Measurements from ENCODE around the gene TAS2R5. TPM values are rescaled to one million over a fixed set of nuclear protein-coding genes. Genes with fewer than 3 reads are reported as not detected.
"Not testable (repeated sequence)": the region's sequence is repeated elsewhere in the genome, so short reads cannot be mapped to it uniquely, and the experiment has no call there.

Gene TAS2R5
- total RNA-seq, 1 experiment from 2014 or later, result 0.77 TPM

DNA sequence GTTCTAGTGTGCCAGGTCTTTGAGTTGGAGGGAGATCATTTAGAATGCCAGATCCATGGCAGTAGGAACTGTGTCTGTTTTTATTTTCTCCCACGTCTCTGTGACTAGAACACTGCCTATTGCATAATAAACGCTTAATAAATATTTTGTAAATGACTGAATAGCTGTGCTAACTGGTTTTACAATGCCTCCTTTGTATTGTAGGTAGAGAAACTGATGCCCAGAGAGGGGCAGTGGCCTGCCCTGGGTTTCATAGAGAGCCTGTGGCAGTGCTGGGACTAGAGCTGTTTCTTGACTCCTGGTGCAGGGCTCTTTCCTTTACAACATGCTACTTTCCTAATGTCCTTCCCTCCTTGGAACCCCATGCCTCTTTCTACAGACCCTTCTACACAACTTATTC, 2.5 kb downstream of the TAS2R5 start:
- Histone ChIP-seq H3K4me3 (ENCODE audit: low read depth in 2 of 2, low read length in 2 of 2) (no peak overlapping the region), H3K4me1 (ENCODE audit: control insufficient read depth, insufficient read depth, low read length) (no peaks in the 10 kb centered on the region), H3K9me3 (ENCODE audit: control insufficient read depth, insufficient read depth, low read depth, low read length) (no peaks in the 10 kb centered on the region), H3K27ac (ENCODE audit: low read length) (no peak overlapping the region), H3K36me3 (ENCODE audit: control insufficient read depth, insufficient read depth, low read length) (no peaks in the 10 kb centered on the region), H3K27me3 (ENCODE audit: control insufficient read depth, insufficient read depth, low read length) (no peaks in the 10 kb centered on the region)
- DNase-seq (ENCODE audit: low read depth, low spot score) (no peak), ATAC-seq (no peak)
- in situ Hi-C loops (cut with HindIII; ENCODE audit: low pct_unique_long_range_greater_than_20kb, low sequenced_read_pairs) (no loop called here), intact Hi-C loops (cut with micrococcal nuclease; ENCODE audit: unreplicated experiment) (no loop called here)
- no TSS peak for BruUV-seq (replicated peaks)
- TF ChIP-seq TCF7L2 (IDR thresholded peaks at IDR 0.05; ENCODE audit: low read depth, low read length), result no peak
- TF ChIP-seq REST (IDR thresholded peaks at IDR 0.05; ENCODE audit: insufficient read depth in 1 of 2, low read depth in 2 of 2, low read length in 1 of 2), result no peak
- TF ChIP-seq POLR2AphosphoS5 (IDR thresholded peaks at IDR 0.05; ENCODE audit: low read depth, low read length), result no peak
- no peak for TF ChIP-seq SIN3A (IDR thresholded peaks at IDR 0.05; ENCODE audit: borderline replicate concordance, insufficient read depth, low read depth, low read length)
- TF ChIP-seq, protein P1, sequence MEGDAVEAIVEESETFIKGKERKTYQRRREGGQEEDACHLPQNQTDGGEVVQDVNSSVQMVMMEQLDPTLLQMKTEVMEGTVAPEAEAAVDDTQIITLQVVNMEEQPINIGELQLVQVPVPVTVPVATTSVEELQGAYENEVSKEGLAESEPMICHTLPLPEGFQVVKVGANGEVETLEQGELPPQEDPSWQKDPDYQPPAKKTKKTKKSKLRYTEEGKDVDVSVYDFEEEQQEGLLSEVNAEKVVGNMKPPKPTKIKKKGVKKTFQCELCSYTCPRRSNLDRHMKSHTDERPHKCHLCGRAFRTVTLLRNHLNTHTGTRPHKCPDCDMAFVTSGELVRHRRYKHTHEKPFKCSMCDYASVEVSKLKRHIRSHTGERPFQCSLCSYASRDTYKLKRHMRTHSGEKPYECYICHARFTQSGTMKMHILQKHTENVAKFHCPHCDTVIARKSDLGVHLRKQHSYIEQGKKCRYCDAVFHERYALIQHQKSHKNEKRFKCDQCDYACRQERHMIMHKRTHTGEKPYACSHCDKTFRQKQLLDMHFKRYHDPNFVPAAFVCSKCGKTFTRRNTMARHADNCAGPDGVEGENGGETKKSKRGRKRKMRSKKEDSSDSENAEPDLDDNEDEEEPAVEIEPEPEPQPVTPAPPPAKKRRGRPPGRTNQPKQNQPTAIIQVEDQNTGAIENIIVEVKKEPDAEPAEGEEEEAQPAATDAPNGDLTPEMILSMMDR (IDR thresholded peaks at IDR 0.05), result no peak
- POLR2A ChIA-PET, result interaction anchor here (0.6 kb wide), 1 partner anchor 778 kb away, joined by 3 read pairs; no protein-coding TSS in a partner anchor
- CTCF ChIA-PET, result no interaction called here

DNA sequence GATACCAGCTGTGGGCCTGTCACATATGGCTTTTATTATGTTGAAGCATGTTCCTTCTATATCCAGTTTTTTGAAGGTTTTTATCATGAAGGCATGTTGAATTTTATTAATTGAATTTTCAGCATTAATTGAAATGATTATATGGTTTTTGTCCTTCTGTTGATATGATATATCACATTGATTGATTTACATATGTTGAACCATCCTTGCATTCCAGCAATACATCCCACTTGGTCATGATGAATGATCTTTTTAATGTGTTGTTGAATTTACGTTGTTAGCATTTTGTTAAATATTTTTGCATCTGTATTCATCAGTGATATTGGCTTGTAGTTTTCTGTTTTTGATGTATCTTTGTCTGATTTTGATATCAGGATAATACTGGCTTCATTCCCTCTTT, 30.1 kb downstream of the TAS2R5 start:
- DNase-seq (ENCODE audit: low read depth, low spot score) (no peak), ATAC-seq (no peak)
- no TSS peak for BruUV-seq (replicated peaks)
- H3K36me3 ChIP-seq (ENCODE audit: control insufficient read depth, insufficient read depth, low read length), result no peaks in the 10 kb centered on the region
- no peaks in the 10 kb centered on the region for H3K9me3 ChIP-seq (ENCODE audit: control insufficient read depth, insufficient read depth, low read depth, low read length)
- no peak overlapping the region for H3K4me3 ChIP-seq (ENCODE audit: low read depth in 2 of 2, low read length in 2 of 2)
- intact Hi-C loops (cut with micrococcal nuclease; ENCODE audit: unreplicated experiment), result no loop called here
- ChIA-PET CTCF (no interaction called here), POLR2A (no interaction called here)
- in situ Hi-C loops (cut with HindIII; ENCODE audit: low pct_unique_long_range_greater_than_20kb, low sequenced_read_pairs), result no loop called here
- no peaks in the 10 kb centered on the region for H3K27me3 ChIP-seq (ENCODE audit: control insufficient read depth, insufficient read depth, low read length)
- H3K27ac ChIP-seq (ENCODE audit: low read length), result no peak overlapping the region
- H3K4me1 ChIP-seq (ENCODE audit: control insufficient read depth, insufficient read depth, low read length), result no peaks in the 10 kb centered on the region
- TF ChIP-seq TCF7L2 (IDR thresholded peaks at IDR 0.05; ENCODE audit: low read depth, low read length), result no peak
- TF ChIP-seq, protein P1 (IDR thresholded peaks at IDR 0.05), result no peak
- TF ChIP-seq SIN3A (IDR thresholded peaks at IDR 0.05; ENCODE audit: borderline replicate concordance, insufficient read depth, low read depth, low read length), result no peak
- TF ChIP-seq POLR2AphosphoS5 (IDR thresholded peaks at IDR 0.05; ENCODE audit: low read depth, low read length), result no peak
- TF ChIP-seq REST (IDR thresholded peaks at IDR 0.05; ENCODE audit: insufficient read depth in 1 of 2, low read depth in 2 of 2, low read length in 1 of 2), result no peak

DNA sequence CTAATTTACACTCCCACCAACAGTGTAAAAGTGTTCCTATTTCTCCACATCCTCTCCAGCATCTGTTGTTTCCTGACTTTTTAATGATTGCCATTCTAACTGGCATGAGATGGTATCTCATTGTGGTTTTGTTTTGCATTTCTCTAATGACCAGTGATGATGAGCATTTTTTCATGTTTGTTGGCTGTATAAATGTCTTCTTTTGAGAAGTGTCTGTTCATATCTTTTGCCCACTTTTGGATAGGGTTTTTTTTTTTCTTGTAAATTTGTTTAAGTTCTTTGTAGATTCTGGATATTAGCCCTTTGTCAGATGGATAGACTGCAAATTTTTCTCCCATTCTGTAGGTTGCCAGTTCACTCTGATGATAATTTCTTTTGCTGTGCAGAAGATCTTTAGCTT, 32.4 kb downstream of the TAS2R5 start:
- H3K27me3 ChIP-seq (ENCODE audit: control insufficient read depth, insufficient read depth, low read length); H3K36me3 ChIP-seq (ENCODE audit: control insufficient read depth, insufficient read depth, low read length); POLR2A ChIA-PET; BruUV-seq (replicated peaks); H3K27ac ChIP-seq (ENCODE audit: low read length); H3K4me1 ChIP-seq (ENCODE audit: control insufficient read depth, insufficient read depth, low read length); H3K4me3 ChIP-seq (ENCODE audit: low read depth in 2 of 2, low read length in 2 of 2); DNase-seq (ENCODE audit: low read depth, low spot score); ATAC-seq; in situ Hi-C loops (cut with HindIII; ENCODE audit: low pct_unique_long_range_greater_than_20kb, low sequenced_read_pairs); CTCF ChIA-PET; H3K9me3 ChIP-seq (ENCODE audit: control insufficient read depth, insufficient read depth, low read depth, low read length); intact Hi-C loops (cut with micrococcal nuclease; ENCODE audit: unreplicated experiment): not testable (repeated sequence)

All from Panc1 (cell line).